B cell (primary cell): Measurements from ENCODE around the gene TMEM271. TPM values are rescaled to one million over a fixed set of nuclear protein-coding genes. Genes with fewer than 3 reads are reported as not detected.
"Not testable (repeated sequence)": the region's sequence is repeated elsewhere in the genome, so short reads cannot be mapped to it uniquely, and the experiment has no call there.

ENCODE experiments used
- ATAC-seq: fragments of 200-7000 bp; cut with Tn5 transposase; one replicate; pipeline ENCODE4 v1.10.0; 2021; ENCODE audit warnings: low read depth, mild to moderate bottlenecking, moderate number of reproducible peaks, moderate library complexity
- CTCF ChIA-PET: fragments of 350-600 bp; sonication (Branson Sonifier 250); formaldehyde crosslinking; loops from one replicate; lab custom pipeline; 2021; ENCODE audit warnings: antibody characterized with exemption, inconsistent platforms; lab: Charles Lee
- POLR2A ChIA-PET: fragments of 350-600 bp; sonication (Branson Sonifier 250); formaldehyde crosslinking; loops from one replicate; lab custom pipeline; 2021; ENCODE audit warnings: antibody characterized with exemption; lab: Charles Lee
- DNase-seq: peaks from one replicate; pipeline ENCODE4 v3.0.0; 2013
- H2AFZ ChIP-seq: 2 replicates; pipeline ENCODE4 v1.6.1; 2012; ENCODE audit warnings: mild to moderate bottlenecking, low read depth, low read length; ENCODE audit not compliant: insufficient read depth, poor library complexity, severe bottlenecking
- H3K27ac ChIP-seq, 2 donors: 1 replicate in 1 of 2; 2 replicates in 1 of 2; pipeline ENCODE4 v1.5.1; 2012 to 2013; ENCODE audit warnings: low read length in 2 of 2, mild to moderate bottlenecking in 2 of 2, moderate library complexity in 1 of 2
- H3K27me3 ChIP-seq, 4 experiments: fragments of 200-600 bp in 1 of 4; sonication (generic) in 1 of 4; replicated peaks in 1 of 4; 1 replicate in 2 of 4; 2 replicates in 2 of 4; pipeline versions ENCODE4 v1.6.1 to v1.7.0; 2013 to 2016; ENCODE audit warnings: low read length in 3 of 4, mild to moderate bottlenecking in 2 of 4, mixed read lengths in 1 of 4, moderate library complexity in 1 of 4; ENCODE audit not compliant: insufficient read depth in 4 of 4, control insufficient read depth in 3 of 4; ENCODE audit errors: control extremely low read depth in 1 of 4
- H3K36me3 ChIP-seq, 2 experiments: replicated peaks in 1 of 2; 1 replicate in 1 of 2; 2 replicates in 1 of 2; pipeline versions ENCODE4 v1.6.1 to v1.7.1; 2013; ENCODE audit warnings: low read length in 1 of 2; ENCODE audit not compliant: insufficient read depth in 2 of 2, control insufficient read depth in 1 of 2; ENCODE audit errors: control extremely low read depth in 1 of 2, extremely low read depth in 1 of 2
- H3K4me1 ChIP-seq, 2 donors: fragments of 200-600 bp in 1 of 2; sonication (generic) in 1 of 2; 1 replicate in 1 of 2; 2 replicates in 1 of 2; pipeline versions ENCODE4 v1.5.1 to v1.6.1; 2013 to 2017; ENCODE audit warnings: low read length in 2 of 2; ENCODE audit not compliant: control insufficient read depth in 2 of 2, insufficient read depth in 2 of 2
- H3K4me2 ChIP-seq: replicated peaks from 2 replicates; pipeline ENCODE3; 2012; ENCODE audit warnings: mild to moderate bottlenecking, low read depth, low read length; ENCODE audit not compliant: poor library complexity, severe bottlenecking
- H3K4me3 ChIP-seq, 5 experiments: fragments of 200-600 bp in 1 of 5; sonication (generic) in 1 of 5; 1 replicate in 3 of 5; 2 replicates in 2 of 5; pipeline versions ENCODE4 v1.5.1 to v1.7.0; 2011 to 2016; ENCODE audit warnings: low read length in 4 of 5, mild to moderate bottlenecking in 4 of 5, low read depth in 2 of 5, control low read depth in 1 of 5, moderate library complexity in 1 of 5; ENCODE audit not compliant: insufficient read depth in 1 of 5; ENCODE audit errors: control extremely low read depth in 1 of 5, extremely low read depth in 1 of 5
- H3K79me2 ChIP-seq: fragments of 200-600 bp; sonication (generic); one replicate; pipeline ENCODE4 v1.6.0; 2016; ENCODE audit warnings: low read length; ENCODE audit not compliant: control insufficient read depth, insufficient read depth
- H3K9ac ChIP-seq: fragments of 200-600 bp; sonication (generic); 2 replicates; pipeline ENCODE4 v1.6.1; 2017; ENCODE audit warnings: mild to moderate bottlenecking, low read length, moderate library complexity
- H3K9me3 ChIP-seq, 3 donors: one replicate each; pipeline versions ENCODE4 v1.6.1 to v1.7.1; 2013; ENCODE audit warnings: low read length in 2 of 3; ENCODE audit not compliant: control insufficient read depth in 2 of 3, insufficient read depth in 1 of 3; ENCODE audit errors: control extremely low read depth in 1 of 3
- H4K20me1 ChIP-seq: 2 replicates; pipeline ENCODE4 v1.6.0; 2012; ENCODE audit warnings: mild to moderate bottlenecking, low read length; ENCODE audit not compliant: insufficient read depth, control insufficient read depth, poor library complexity, severe bottlenecking
- H3K27ac Mint-ChIP-seq: one replicate; pipeline ENCODE4 v1.8.0; 2021; ENCODE audit warnings: mixed read lengths
- H3K27me3 Mint-ChIP-seq: one replicate; pipeline ENCODE4 v1.8.0; 2021; ENCODE audit warnings: mixed read lengths
- H3K4me1 Mint-ChIP-seq: one replicate; pipeline ENCODE4 v1.8.0; 2021; ENCODE audit warnings: mixed read lengths
- H3K4me3 Mint-ChIP-seq: one replicate; pipeline ENCODE4 v1.8.0; 2021; ENCODE audit warnings: mixed read lengths
- H3K9me3 Mint-ChIP-seq: one replicate; pipeline ENCODE4 v1.8.0; 2022; ENCODE audit warnings: mixed read lengths; ENCODE audit not compliant: insufficient read depth
- EZH2 ChIP-seq: IDR thresholded peaks from 2 replicates; pipeline ENCODE4 v1.6.1; 2012; ENCODE audit warnings: borderline replicate concordance, low read depth, mild to moderate bottlenecking, moderate library complexity, low read length; ENCODE audit not compliant: insufficient read depth, poor library complexity, severe bottlenecking
- WGBS: methylation state at CpG from one replicate; pipeline ENCODE4 v1.1.5; 2013; ENCODE audit warnings: missing lambda C conversion rate; ENCODE audit not compliant: insufficient coverage; 5-methylcytosine and 5-hydroxymethylcytosine counted together
- intact Hi-C: fragments of 100-400 bp; cut with micrococcal nuclease; formaldehyde crosslinking; loops from one replicate; pipeline ENCODE4 v1.10.0; 2022
- polyA plus RNA-seq: library from polyadenylated mRNA; depleted of rRNA; stranded (reverse); fragments of >200 nt; gene quantifications from 2 replicates; pipeline ENCODE4 v1.2.3, GENCODE V29; 2012
- total RNA-seq, 2 donors: library from RNA; stranded (reverse); fragments of 120-200 nt in 1 of 2; gene quantifications; 1 replicate in 1 of 2; 2 replicates in 1 of 2; pipeline versions ENCODE4 v1.2.3 to v1.2.4, GENCODE V29; 2013 to 2022
- TF ChIP-seq, protein P1 (sequence below): fragments of 200-600 bp; IDR thresholded peaks from one replicate; pipeline ENCODE4 v1.8.0; 2022; ENCODE audit warnings: antibody characterized with exemption, mild to moderate bottlenecking

TMEM271 gene
- total and polyA plus RNA-seq, 2 donors (not counting 1 experiment from before 2014, with no cell fraction given): not detected

DNA sequence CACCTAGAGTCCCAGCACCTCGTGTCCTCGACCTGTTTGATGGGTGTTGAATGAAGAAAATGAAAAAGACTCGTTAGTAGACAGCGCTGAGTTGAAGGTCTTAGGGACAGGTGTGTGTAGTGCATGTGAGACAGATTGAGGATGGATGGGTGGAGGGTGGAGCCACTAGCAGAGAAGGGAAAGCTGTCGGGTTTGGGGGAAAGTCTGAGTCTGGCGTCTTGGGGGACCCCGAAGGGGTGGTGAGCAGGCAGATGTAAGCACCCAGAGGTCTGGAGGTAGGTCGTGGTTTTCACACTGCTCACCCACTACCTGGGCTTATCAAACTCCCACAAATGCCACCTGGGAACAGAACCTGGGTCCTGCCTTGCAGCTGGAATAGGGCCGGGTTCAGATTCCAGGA is 16.0 kb downstream of the TMEM271 start:
- Histone ChIP-seq H3K9me3 (peaks cover 0 to 27% (median 0%) of the 10 kb centered on the region in 3 donors), H4K20me1 (no peaks in the 10 kb centered on the region), H3K36me3 (no peaks in the 10 kb centered on the region), H2AFZ (no peak overlapping the region), H3K79me2 (no peaks in the 10 kb centered on the region), H3K9ac (no peak overlapping the region), H3K4me2 (no peak overlapping the region), H3K4me3 (no peak overlapping the region), H3K4me1 (no peaks in the 10 kb centered on the region), H3K27me3 (no peaks in the 10 kb centered on the region), H3K27ac (no peak overlapping the region)
- DNase-seq: no peak
- POLR2A ChIA-PET: no interaction called here
- no peaks in the 10 kb centered on the region for H3K4me1 Mint-ChIP-seq
- peaks cover 14% of the 10 kb centered on the region for H3K9me3 Mint-ChIP-seq
- 85% methylated on average over 7 of the region's 9 CpGs for WGBS
- TF ChIP-seq, protein P1, sequence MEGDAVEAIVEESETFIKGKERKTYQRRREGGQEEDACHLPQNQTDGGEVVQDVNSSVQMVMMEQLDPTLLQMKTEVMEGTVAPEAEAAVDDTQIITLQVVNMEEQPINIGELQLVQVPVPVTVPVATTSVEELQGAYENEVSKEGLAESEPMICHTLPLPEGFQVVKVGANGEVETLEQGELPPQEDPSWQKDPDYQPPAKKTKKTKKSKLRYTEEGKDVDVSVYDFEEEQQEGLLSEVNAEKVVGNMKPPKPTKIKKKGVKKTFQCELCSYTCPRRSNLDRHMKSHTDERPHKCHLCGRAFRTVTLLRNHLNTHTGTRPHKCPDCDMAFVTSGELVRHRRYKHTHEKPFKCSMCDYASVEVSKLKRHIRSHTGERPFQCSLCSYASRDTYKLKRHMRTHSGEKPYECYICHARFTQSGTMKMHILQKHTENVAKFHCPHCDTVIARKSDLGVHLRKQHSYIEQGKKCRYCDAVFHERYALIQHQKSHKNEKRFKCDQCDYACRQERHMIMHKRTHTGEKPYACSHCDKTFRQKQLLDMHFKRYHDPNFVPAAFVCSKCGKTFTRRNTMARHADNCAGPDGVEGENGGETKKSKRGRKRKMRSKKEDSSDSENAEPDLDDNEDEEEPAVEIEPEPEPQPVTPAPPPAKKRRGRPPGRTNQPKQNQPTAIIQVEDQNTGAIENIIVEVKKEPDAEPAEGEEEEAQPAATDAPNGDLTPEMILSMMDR: no peak
- no peak for TF ChIP-seq EZH2
- CTCF ChIA-PET: no interaction called here
- H3K27me3 Mint-ChIP-seq: no peaks in the 10 kb centered on the region
- H3K4me3 Mint-ChIP-seq: no peak overlapping the region
- ATAC-seq: no peak
- intact Hi-C loops: no loop called here
- no peak overlapping the region for H3K27ac Mint-ChIP-seq

DNA sequence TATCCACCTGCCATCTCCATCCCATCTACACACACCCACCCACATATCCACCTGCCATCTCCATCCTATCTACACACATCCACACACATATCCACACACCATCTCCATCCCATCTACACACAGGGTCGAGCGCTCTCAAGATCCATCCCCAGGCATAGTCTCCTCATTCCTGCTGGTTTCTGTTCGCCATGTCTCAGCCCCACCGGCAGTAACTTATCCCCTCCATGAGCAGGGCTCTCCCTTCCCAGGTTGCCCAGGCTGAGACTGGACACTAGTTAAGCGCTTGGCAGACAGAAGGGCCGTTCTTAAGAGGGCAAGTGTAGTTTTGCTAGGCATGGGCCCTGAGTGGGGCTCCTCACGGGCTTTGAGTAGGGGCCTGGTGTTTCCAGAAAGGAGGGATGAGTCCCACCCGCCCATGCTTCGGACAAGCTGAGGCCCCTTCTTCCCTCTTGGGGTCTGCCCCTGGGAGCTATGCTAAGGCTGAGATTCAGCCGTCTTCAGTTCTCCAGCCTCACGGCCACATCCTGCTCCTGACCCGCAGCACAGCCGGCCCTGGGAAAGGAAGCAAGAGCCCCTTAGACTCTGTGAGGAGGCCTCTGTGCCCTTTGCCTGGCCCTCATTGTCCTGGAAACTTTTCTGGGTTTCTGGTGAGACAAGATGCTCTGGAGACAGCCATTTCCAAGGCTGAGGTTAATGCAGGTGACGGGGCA is 20.4 kb downstream of the TMEM271 start:
- ChIA-PET CTCF (no interaction called here), POLR2A (no interaction called here)
- no peak for ATAC-seq
- no peak overlapping the region for H3K4me3 ChIP-seq
- no peaks in the 10 kb centered on the region for H3K36me3 ChIP-seq
- no peak overlapping the region for H3K4me3 Mint-ChIP-seq
- no peaks in the 10 kb centered on the region for H4K20me1 ChIP-seq
- no peak for TF ChIP-seq EZH2
- TF ChIP-seq, protein P1: no peak
- no peak for DNase-seq
- no peak overlapping the region for H3K27ac ChIP-seq
- peaks cover 0 to 34% (median 2%) of the 10 kb centered on the region in 3 donors for H3K9me3 ChIP-seq
- no peak overlapping the region for H3K9ac ChIP-seq
- H3K27me3 Mint-ChIP-seq: peaks cover 15% of the 10 kb centered on the region
- H3K4me1 Mint-ChIP-seq: no peaks in the 10 kb centered on the region
- 94% methylated on average over 12 of the region's 14 CpGs for WGBS
- peaks cover 0 to 10% (median 3%) of the 10 kb centered on the region in 4 experiments for H3K27me3 ChIP-seq
- no peaks in the 10 kb centered on the region for H3K79me2 ChIP-seq
- no peak overlapping the region for H3K4me2 ChIP-seq
- H3K4me1 ChIP-seq: no peaks in the 10 kb centered on the region
- H2AFZ ChIP-seq: no peak overlapping the region
- intact Hi-C loops: no loop called here
- peaks cover 12% of the 10 kb centered on the region for H3K9me3 Mint-ChIP-seq
- no peak overlapping the region for H3K27ac Mint-ChIP-seq

DNA sequence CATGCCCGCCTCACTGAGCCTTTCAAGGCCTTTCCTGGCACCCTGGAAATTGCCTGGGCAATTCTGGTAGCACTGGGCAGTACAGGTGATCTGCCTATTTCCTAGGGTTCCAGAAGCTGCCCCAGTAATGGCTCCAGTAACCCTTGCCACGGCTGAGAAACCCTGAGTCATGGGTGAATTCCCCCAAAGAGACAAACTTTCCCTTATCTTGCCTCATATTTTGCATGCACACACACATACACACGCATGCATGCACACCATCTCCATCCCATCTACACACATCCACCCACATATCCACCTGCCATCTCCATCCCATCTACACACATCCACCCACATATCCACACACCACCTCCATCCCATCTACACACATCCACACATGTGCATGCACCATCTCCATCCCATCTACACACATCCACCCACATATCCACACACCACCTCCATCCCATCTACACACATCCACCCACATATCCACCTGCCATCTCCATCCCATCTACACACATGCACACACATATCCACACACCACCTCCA is 21.2 kb downstream of the TMEM271 start:
- CTCF ChIA-PET, H3K4me1 ChIP-seq, POLR2A ChIA-PET, H3K4me3 Mint-ChIP-seq, H3K27ac Mint-ChIP-seq, H4K20me1 ChIP-seq, H3K4me1 Mint-ChIP-seq, ATAC-seq, H3K4me3 ChIP-seq, H3K9ac ChIP-seq, H3K4me2 ChIP-seq, DNase-seq, H2AFZ ChIP-seq, H3K79me2 ChIP-seq, H3K36me3 ChIP-seq, intact Hi-C loops, H3K27ac ChIP-seq: not testable (repeated sequence)
- Mint-ChIP-seq H3K9me3 (peaks cover 12% of the 10 kb centered on the region), H3K27me3 (peaks cover 15% of the 10 kb centered on the region)
- 78% methylated on average over 3 of the region's 3 CpGs for whole genome bisulfite sequencing
- Histone ChIP-seq H3K27me3 (peaks cover 0 to 10% (median 3%) of the 10 kb centered on the region in 4 experiments), H3K9me3 (peaks cover 0 to 34% (median 2%) of the 10 kb centered on the region in 3 donors)
